Esophagus squamous epithelium (tissue), 5 donors: Measurements from ENCODE around the gene NIN. TPM values are rescaled to one million over a fixed set of nuclear protein-coding genes. Genes with fewer than 3 reads are reported as not detected.

Experiments used
- DNase-seq: peaks from one replicate; lab custom pipeline; 2025; lab: John Stamatoyannopoulos, UW
- H3K27ac ChIP-seq, 4 donors: fragments of 200-600 bp; sonication (generic); one replicate each; pipeline ENCODE4 v1.5.1; 2016 to 2019; ENCODE audit warnings: mild to moderate bottlenecking in 1 of 4
- H3K27me3 ChIP-seq, 4 donors: fragments of 200-600 bp; sonication (generic); 1 replicate in 3 of 4; 2 replicates in 1 of 4; pipeline versions ENCODE4 v1.5.1 to v1.6.0; 2017 to 2021; ENCODE audit warnings: antibody characterized with exemption in 1 of 4
- H3K36me3 ChIP-seq, 3 donors: fragments of 200-600 bp; sonication (generic); one replicate each; pipeline ENCODE4 v1.5.1; 2016 to 2019
- H3K4me1 ChIP-seq, 3 donors: fragments of 200-600 bp; sonication (generic); one replicate each; pipeline ENCODE4 v1.5.1; 2017 to 2019
- H3K4me3 ChIP-seq, 4 donors: fragments of 200-600 bp; sonication (generic); 1 replicate in 3 of 4; 2 replicates in 1 of 4; pipeline ENCODE4 v1.5.1; 2016 to 2019; ENCODE audit warnings: mild to moderate bottlenecking in 2 of 4, moderate library complexity in 1 of 4
- H3K9me3 ChIP-seq, 3 donors: fragments of 200-600 bp; sonication (generic); one replicate each; pipeline ENCODE4 v1.5.1; 2016 to 2019
- POLR2A ChIP-seq, 4 donors: fragments of 450-650 bp; IDR thresholded peaks; one replicate each; pipeline ENCODE4 v1.6.1; 2017; ENCODE audit warnings: antibody characterized with exemption in 4 of 4, mild to moderate bottlenecking in 4 of 4, moderate library complexity in 3 of 4
- WGBS, 2 donors: methylation state at CpG; one replicate each; pipeline ENCODE4 v1.1.5; 2018; 5-methylcytosine and 5-hydroxymethylcytosine counted together
- intact Hi-C: fragments of 100-400 bp; cut with DNase I; formaldehyde crosslinking; loops from one replicate; pipeline ENCODE4 v1.15.0; 2022
- total RNA-seq, 4 donors: library from RNA; depleted of rRNA; stranded (reverse); fragments of >200 nt; gene quantifications; one replicate each; pipeline ENCODE4 v1.1.0, GENCODE V29; 2016
- TF ChIP-seq, protein P1 (sequence below), 6 experiments: fragments of 450-650 bp in 4 of 6; fragments of 200-600 bp in 2 of 6; sonication (generic) in 2 of 6; IDR thresholded peaks; one replicate each; pipeline ENCODE4 v1.5.1; 2016 to 2019; ENCODE audit warnings: antibody characterized with exemption in 6 of 6, mild to moderate bottlenecking in 4 of 6, moderate library complexity in 4 of 6
- donor health status: DM: yes; HTN: yes; CAD: no.

The NIN gene
- total RNA-seq, 4 donors from 2014 or later: 12.2 to 36.8 (median 24.5) TPM

GRCh38 chr14:50839691-50840090 is 8.7 kb upstream of the NIN start:
- WGBS, 2 donors: 79 to 86% methylated on average over 5 of the region's 5 CpGs
- TF ChIP-seq POLR2A (IDR thresholded peaks at IDR 0.05): no peak
- TF ChIP-seq, protein P1, sequence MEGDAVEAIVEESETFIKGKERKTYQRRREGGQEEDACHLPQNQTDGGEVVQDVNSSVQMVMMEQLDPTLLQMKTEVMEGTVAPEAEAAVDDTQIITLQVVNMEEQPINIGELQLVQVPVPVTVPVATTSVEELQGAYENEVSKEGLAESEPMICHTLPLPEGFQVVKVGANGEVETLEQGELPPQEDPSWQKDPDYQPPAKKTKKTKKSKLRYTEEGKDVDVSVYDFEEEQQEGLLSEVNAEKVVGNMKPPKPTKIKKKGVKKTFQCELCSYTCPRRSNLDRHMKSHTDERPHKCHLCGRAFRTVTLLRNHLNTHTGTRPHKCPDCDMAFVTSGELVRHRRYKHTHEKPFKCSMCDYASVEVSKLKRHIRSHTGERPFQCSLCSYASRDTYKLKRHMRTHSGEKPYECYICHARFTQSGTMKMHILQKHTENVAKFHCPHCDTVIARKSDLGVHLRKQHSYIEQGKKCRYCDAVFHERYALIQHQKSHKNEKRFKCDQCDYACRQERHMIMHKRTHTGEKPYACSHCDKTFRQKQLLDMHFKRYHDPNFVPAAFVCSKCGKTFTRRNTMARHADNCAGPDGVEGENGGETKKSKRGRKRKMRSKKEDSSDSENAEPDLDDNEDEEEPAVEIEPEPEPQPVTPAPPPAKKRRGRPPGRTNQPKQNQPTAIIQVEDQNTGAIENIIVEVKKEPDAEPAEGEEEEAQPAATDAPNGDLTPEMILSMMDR (IDR thresholded peaks at IDR 0.05): no peak
- Histone ChIP-seq H3K9me3 (no peaks in the 10 kb centered on the region), H3K27me3 (no peaks in the 10 kb centered on the region), H3K4me1 (no peaks in the 10 kb centered on the region), H3K4me3 (no peak overlapping the region), H3K27ac (no peak overlapping the region), H3K36me3 (no peaks in the 10 kb centered on the region)
- intact Hi-C loops: no loop called here
- DNase-seq: no peak

DNA sequence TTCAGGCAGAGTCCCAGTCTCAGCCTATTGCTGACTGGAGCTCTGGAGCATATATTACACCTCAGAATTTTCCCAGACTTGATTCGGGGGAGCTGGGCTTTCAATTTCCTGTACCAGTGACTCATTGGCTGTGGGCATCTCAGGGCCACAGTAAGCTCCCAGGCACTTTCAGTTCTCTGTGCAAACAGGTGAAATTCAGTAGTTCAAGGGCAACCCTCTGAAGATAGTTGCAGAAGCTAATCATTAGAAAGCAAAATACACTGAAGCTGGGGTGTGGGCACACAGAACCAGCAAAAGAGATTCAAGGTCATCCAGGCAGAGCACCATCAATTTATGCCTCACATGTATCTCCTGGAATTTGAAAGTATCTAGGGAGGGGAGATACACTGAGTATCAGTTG is 8.1 kb upstream of the NIN start:
- intact Hi-C loops: no loop called here
- no peaks in the 10 kb centered on the region for H3K4me1 ChIP-seq
- H3K27me3 ChIP-seq: no peaks in the 10 kb centered on the region
- 11 to 13% methylated on average over 1 of the region's 1 CpG for WGBS, 2 donors
- no peak overlapping the region for H3K4me3 ChIP-seq
- no peaks in the 10 kb centered on the region for H3K36me3 ChIP-seq
- H3K9me3 ChIP-seq: no peaks in the 10 kb centered on the region
- TF ChIP-seq, protein P1 (IDR thresholded peaks at IDR 0.05): no peak
- TF ChIP-seq POLR2A (IDR thresholded peaks at IDR 0.05): no peak
- no peak overlapping the region for H3K27ac ChIP-seq
- no peak for DNase-seq

GRCh38 chr14:50837850-50838470 is 7.0 kb upstream of the NIN start:
- Histone ChIP-seq H3K36me3 (no peaks in the 10 kb centered on the region), H3K27ac (no peak overlapping the region), H3K4me3 (no peak overlapping the region), H3K27me3 (no peaks in the 10 kb centered on the region), H3K4me1 (no peaks in the 10 kb centered on the region), H3K9me3 (no peaks in the 10 kb centered on the region)
- 80 to 84% methylated on average over 2 of the region's 2 CpGs for WGBS, 2 donors
- TF ChIP-seq POLR2A (IDR thresholded peaks at IDR 0.05): no peak
- TF ChIP-seq, protein P1 (IDR thresholded peaks at IDR 0.05): no peak
- DNase-seq: no peak
- intact Hi-C loops: no loop called here

GRCh38 chr14:50837271-50837670 is 6.3 kb upstream of the NIN start:
- no peak overlapping the region for H3K4me3 ChIP-seq
- TF ChIP-seq, protein P1 (IDR thresholded peaks at IDR 0.05): no peak
- TF ChIP-seq POLR2A (IDR thresholded peaks at IDR 0.05): no peak
- H3K27me3 ChIP-seq: no peaks in the 10 kb centered on the region
- intact Hi-C loops: no loop called here
- no peaks in the 10 kb centered on the region for H3K9me3 ChIP-seq
- no peaks in the 10 kb centered on the region for H3K36me3 ChIP-seq
- 72 to 78% methylated on average over 9 of the region's 10 CpGs for WGBS, 2 donors
- no peaks in the 10 kb centered on the region for H3K4me1 ChIP-seq
- DNase-seq: no peak
- H3K27ac ChIP-seq: no peak overlapping the region

GRCh38 chr14:50836515-50836914 is 5.6 kb upstream of the NIN start:
- Histone ChIP-seq H3K27ac (no peak overlapping the region), H3K9me3 (no peaks in the 10 kb centered on the region), H3K4me3 (no peak overlapping the region), H3K4me1 (peaks cover 0 to 7% (median 5%) of the 10 kb centered on the region in 3 donors), H3K36me3 (no peaks in the 10 kb centered on the region), H3K27me3 (no peaks in the 10 kb centered on the region)
- WGBS, 2 donors: 94 to 95% methylated on average over 5 of the region's 5 CpGs
- no peak for TF ChIP-seq POLR2A (IDR thresholded peaks at IDR 0.05)
- TF ChIP-seq, protein P1 (IDR thresholded peaks at IDR 0.05): no peak
- intact Hi-C loops: no loop called here
- DNase-seq: no peak
